HG03108 (cell line): ENCODE data around the gene DESI2.
"Not testable (repeated sequence)": the region's sequence is repeated elsewhere in the genome, so short reads cannot be mapped to it uniquely, and the experiment has no call there.

Experiments used
- ATAC-seq: cut with Tn5 transposase; IDR thresholded peaks from one replicate; pipeline ENCODE4 v1.9.1; 2021; ENCODE audit warnings: moderate library complexity; ENCODE audit not compliant: unreplicated experiment

The DESI2 gene

DNA sequence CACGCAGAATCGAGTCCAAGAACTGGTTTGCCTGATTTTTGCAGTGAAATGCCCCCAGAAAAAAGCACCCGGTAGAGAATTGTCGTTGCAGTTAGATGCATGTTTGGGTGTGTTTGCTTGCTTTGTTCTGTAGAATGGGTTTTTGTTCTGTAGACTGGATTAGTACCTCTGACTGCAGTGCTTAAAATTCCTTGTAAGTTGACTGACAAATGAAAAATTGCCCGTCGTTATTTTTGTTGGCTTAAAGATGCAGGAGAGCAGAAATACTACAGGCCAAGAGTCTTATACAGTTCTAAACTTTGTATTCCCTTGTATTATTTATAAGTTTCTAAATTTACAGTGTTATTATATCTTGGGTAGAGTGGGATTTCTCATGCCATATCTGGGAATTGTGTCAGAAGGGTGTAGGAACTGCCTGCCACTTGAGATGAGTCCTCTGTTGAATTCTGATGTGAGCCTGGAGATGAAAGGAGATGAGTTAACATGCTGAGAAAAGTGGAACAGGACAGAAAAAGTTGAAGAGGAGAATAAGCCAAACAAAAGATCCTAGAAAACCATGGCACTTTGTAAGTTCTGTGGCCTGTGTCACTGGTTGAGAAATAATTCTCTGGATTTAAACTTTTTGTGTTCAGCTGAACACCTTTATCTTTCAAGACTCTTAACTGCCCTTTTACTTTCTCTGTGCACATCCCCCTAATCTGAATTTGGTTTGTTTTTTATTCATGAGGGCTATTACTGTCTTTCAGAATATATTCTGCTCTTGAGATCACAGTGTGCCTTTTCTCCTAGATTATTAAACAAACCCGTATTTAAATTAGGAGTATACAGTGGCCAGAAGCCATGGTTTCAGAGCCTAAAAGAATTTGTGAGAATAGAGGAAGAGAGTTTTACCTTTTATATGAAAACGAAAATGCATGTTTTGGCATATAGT, 1.4 kb downstream of the DESI2 start:
- no peak for ATAC-seq

GRCh38 chr1:244655186-244655585, 2.3 kb downstream of the DESI2 start:
- no peak for ATAC-seq

GRCh38 chr1:244657421-244657820, 4.5 kb downstream of the DESI2 start:
- ATAC-seq: no peak

DNA sequence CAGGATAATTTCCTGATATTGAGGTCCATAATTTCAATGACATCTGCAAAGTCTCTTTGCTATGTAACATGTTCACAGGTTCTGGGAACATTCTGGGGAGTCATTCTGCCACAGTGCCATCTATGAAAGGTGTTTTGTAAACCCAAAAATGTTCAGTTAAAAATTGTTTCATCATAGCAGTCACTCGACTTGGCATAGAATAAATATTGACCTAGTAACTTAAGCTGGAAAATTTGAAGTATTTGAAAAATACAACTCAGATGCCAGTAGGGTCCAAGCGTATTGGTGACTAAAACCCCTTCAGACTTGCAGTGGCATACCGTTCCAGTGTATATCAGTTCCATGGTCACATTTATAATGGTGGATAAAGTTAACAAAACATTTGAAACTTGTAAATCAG, 6.8 kb downstream of the DESI2 start:
- no peak for ATAC-seq

- ATAC-seq: no peak
Measured at GRCh38 chr1:244660595-244660994, 7.7 kb downstream of the DESI2 start.

DNA sequence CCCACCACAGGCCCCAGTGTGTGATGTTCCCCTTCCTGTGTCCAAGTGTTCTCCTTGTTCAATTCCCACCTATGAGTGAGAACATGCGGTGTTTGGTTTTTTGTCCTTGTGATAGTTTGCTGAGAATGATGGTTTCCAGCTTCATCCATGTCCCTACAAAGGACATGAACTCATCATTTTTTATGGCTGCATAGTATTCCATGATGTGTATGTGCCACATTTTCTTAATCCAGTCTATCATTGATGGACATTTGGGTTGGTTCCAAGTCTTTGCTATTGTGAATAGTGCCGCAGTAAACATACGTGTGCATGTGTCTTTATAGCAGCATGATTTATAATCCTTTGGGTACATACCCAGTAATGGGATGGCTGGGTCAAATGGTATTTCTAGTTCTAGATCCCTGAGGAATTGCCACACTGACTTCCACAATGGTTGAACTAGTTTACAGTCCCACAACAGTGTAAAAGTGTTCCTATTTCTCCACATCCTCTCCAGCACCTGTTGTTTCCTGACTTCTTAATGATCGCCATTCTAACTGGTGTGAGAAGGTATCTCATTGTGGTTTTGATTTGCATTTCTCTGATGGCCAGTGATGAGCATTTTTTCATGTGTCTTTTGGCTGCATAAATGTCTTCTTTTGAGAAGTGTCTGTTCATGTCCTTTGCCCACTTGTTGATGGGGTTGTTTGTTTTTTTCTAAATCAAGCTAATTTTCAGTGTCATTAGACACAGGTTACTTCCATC, 8.8 kb downstream of the DESI2 start:
- ATAC-seq: not testable (repeated sequence)

GRCh38 chr1:244662599-244662998, 9.7 kb downstream of the DESI2 start:
- no peak for ATAC-seq

DNA sequence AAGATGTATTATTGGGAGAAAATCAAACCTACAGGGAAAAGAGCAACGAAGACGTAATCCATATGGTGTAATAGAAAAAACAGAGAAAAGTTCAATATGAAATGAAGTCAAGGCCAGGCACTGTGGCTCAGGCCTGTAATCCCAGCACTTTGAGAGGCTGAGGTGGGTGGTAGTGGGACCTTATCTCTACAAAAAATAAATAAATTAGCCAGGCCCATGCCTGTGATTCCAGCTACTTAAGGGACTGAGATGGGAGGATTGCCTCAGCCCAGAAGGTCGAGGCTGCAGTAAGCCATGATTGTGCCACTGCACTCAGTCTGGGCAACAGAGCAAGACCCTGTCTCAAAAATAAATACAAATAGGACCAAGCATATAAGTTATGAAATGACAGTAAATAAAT, 11.4 kb downstream of the DESI2 start:
- no peak for ATAC-seq

DNA sequence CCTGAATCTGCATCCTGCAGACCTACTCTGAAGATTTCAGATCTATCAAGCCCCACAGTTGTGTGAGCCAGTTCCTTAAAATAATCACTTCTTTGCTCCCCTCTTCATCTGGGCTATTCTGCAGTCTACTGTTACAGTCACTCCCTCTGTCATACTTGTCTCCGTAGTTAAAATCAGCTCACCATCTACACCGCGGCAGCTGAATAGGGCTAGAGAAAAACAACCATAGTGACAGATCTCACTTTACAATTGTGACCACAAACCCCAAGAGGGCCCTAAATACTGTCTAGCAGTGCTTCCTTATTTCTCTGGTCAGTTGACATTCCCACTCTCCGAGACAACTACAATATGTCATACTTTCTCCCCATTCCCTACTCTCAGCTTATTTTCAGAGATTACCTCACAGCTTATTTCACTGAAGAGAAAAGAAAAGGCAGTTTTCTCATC, 12.9 kb downstream of the DESI2 start:
- ATAC-seq: peak; percentile 93

- not testable (repeated sequence) for ATAC-seq
Measured at GRCh38 chr1:244666672-244667418, 13.9 kb downstream of the DESI2 start.

GRCh38 chr1:244667797-244668196, 14.9 kb downstream of the DESI2 start:
- no peak for ATAC-seq

DNA sequence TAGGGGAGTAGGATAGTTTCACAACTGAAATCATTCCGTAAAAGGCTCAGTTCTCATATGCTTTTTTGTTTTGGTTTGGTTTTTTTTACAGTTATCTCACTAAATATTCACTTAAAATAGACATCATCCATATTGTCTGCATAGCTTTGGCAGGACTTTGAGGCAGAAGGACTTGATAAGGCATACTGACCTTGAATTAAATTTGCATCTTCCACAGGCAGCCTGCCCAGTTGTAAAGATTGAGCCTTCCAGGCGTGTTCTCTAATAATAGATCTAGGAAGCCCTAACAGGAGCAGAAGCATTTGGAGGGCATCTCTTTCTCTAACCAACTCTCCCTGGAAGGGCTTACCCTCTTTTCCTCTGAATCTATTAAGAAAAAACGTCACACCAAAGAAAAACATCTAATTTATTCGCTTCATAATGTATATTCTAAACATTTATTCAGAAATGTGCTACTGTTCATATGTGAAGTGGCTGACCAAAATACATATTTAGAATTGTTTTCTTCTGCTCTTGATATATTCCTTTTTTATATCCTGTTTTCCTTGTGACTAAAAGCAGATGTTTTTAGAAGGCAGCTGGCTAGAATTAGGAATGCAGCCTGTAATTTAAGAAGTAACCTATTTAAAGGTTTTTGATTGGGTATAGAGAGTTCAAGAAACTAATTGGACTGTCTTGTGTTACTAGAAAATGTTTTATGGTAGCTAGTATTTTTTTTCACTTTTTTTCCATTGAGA, 20.2 kb downstream of the DESI2 start:
- ATAC-seq: no peak

GRCh38 chr1:244674446-244674845, 21.5 kb downstream of the DESI2 start:
- no peak for ATAC-seq

- no peak for ATAC-seq
Measured at GRCh38 chr1:244675167-244675566, 22.2 kb downstream of the DESI2 start.

- no peak for ATAC-seq
Measured at GRCh38 chr1:244678697-244679096, 25.8 kb downstream of the DESI2 start.

- ATAC-seq: no peak
Measured at GRCh38 chr1:244680667-244681066, 27.7 kb downstream of the DESI2 start.

- not testable (repeated sequence) for ATAC-seq
Measured at GRCh38 chr1:244682087-244682486, 29.2 kb downstream of the DESI2 start.

DNA sequence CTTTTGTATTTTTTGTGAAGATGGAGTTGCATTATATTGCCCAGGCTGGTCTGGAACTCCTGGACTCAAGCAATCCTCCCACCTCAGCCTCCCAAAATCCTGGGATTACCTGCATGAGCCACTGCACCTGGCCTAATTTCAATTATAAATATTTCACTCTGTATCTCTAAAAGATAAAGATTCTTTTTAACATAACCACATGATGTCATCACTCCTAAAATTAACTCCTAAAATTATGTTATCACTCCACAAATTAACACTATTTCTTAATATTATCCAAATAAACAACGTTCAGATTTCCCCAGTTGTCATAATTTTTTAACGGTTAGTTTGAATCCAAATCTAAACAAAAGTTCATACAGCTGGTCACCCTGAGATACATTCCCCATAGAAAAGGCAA, 43.0 kb downstream of the DESI2 start:
- ATAC-seq: no peak

GRCh38 chr1:244699741-244700140, 46.8 kb downstream of the DESI2 start:
- no peak for ATAC-seq

DNA sequence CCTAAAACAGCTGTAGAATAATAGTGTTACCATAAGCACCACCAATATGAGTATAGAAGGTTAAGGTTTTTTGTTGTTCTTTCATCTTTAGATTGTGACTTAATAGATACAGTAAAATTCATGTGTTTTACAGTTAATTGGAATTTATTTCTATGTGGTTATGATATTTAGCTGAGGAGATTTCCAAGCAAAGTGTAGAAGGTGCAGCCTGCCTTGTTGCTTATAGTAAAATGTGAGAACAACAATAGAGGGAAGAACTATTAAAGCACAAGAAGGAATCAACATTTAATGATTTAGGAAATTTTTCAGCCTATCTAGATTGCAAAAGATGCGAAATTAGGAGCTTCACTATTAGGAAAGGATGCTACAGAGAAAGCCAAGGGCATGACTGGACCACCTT, 47.9 kb downstream of the DESI2 start:
- no peak for ATAC-seq

GRCh38 chr1:244702620-244703019, 49.7 kb downstream of the DESI2 start:
- no peak for ATAC-seq
